ENCODE results near the gene ALOX12B.

DNA sequence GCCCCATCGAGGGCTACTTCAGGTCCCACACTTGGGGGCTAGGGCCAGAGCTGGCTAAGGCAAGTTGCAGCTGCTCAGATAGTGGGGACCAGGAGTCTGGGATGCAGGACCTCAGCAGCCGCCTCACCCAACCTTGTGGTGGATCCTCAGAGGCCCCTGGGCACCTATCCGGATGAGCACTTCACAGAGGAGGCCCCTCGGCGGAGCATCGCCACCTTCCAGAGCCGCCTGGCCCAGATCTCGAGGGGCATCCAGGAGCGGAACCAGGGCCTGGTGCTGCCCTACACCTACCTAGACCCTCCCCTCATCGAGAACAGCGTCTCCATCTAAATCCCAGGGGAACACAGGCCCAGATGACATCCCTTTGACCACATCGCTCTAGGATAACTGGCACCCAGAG, 39.3 kb downstream of the ALOX12B start:
- TF ChIP-seq, protein P1, sequence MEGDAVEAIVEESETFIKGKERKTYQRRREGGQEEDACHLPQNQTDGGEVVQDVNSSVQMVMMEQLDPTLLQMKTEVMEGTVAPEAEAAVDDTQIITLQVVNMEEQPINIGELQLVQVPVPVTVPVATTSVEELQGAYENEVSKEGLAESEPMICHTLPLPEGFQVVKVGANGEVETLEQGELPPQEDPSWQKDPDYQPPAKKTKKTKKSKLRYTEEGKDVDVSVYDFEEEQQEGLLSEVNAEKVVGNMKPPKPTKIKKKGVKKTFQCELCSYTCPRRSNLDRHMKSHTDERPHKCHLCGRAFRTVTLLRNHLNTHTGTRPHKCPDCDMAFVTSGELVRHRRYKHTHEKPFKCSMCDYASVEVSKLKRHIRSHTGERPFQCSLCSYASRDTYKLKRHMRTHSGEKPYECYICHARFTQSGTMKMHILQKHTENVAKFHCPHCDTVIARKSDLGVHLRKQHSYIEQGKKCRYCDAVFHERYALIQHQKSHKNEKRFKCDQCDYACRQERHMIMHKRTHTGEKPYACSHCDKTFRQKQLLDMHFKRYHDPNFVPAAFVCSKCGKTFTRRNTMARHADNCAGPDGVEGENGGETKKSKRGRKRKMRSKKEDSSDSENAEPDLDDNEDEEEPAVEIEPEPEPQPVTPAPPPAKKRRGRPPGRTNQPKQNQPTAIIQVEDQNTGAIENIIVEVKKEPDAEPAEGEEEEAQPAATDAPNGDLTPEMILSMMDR (IDR thresholded peaks at IDR 0.05) = no peak
- TF ChIP-seq POLR2A (IDR thresholded peaks at IDR 0.05) = no peak
